ENCODE data around the gene CDH23. TPM values are rescaled to one million over a fixed set of nuclear protein-coding genes. Genes with fewer than 3 reads are reported as not detected.

CDH23 gene
- total RNA-seq, 2 donors from 2014 or later = 28.5 to 58.7 TPM

- ATAC-seq = no peak
- WGBS, 2 donors = 83% methylated on average over 12 of the region's 14 CpGs; no CpG with 5 or more reads in 1 of the 2 donors
- no peak overlapping the region for H3K27ac ChIP-seq
- H3K4me1 ChIP-seq = no peaks in the 10 kb centered on the region
- H3K27me3 ChIP-seq = no peaks in the 10 kb centered on the region
- TF ChIP-seq CTCF (IDR thresholded peaks at IDR 0.05) = no peak
- TF ChIP-seq POLR2A (IDR thresholded peaks at IDR 0.05) = no peak
- no peak overlapping the region for H3K4me3 ChIP-seq
- no peaks in the 10 kb centered on the region for H3K9me3 ChIP-seq
- H3K36me3 ChIP-seq (replicated peaks in 1 of 2; ENCODE audit: insufficient read depth in 1 of 2, low read depth in 2 of 2) = no peaks in the 10 kb centered on the region
- intact Hi-C loops (cut with DNase I) = no loop called here
- no peak for DNase-seq
These were observed 55.0 kb downstream of the CDH23 start for GRCh38 chr10:71451754-71452153.

GRCh38 chr10:71453186-71453585 is 56.5 kb downstream of the CDH23 start:
- ATAC-seq = no peak
- DNase-seq = no peak
- H3K4me3 ChIP-seq = no peak overlapping the region
- H3K9me3 ChIP-seq = no peaks in the 10 kb centered on the region
- no peak overlapping the region for H3K27ac ChIP-seq
- H3K36me3 ChIP-seq (replicated peaks in 1 of 2; ENCODE audit: insufficient read depth in 1 of 2, low read depth in 2 of 2) = no peaks in the 10 kb centered on the region
- no peaks in the 10 kb centered on the region for H3K4me1 ChIP-seq
- intact Hi-C loops (cut with DNase I) = no loop called here
- 64 to 72% methylated on average over 11 of the region's 12 CpGs for WGBS, 2 donors
- H3K27me3 ChIP-seq = no peaks in the 10 kb centered on the region
- no peak for TF ChIP-seq POLR2A (IDR thresholded peaks at IDR 0.05)
- no peak for TF ChIP-seq CTCF (IDR thresholded peaks at IDR 0.05)

- Histone ChIP-seq H3K4me3 (no peak overlapping the region), H3K4me1 (no peaks in the 10 kb centered on the region), H3K9me3 (no peaks in the 10 kb centered on the region), H3K27ac (no peak overlapping the region), H3K36me3 (replicated peaks in 1 of 2; ENCODE audit: insufficient read depth in 1 of 2, low read depth in 2 of 2) (no peaks in the 10 kb centered on the region), H3K27me3 (no peaks in the 10 kb centered on the region)
- WGBS, 2 donors = 75 to 76% methylated on average over 5 of the region's 5 CpGs
- intact Hi-C loops (cut with DNase I) = no loop called here
- TF ChIP-seq POLR2A (IDR thresholded peaks at IDR 0.05) (no peak), CTCF (IDR thresholded peaks at IDR 0.05) (no peak)
- ATAC-seq (no peak), DNase-seq (no peak)
These were observed 57.6 kb downstream of the CDH23 start for GRCh38 chr10:71454347-71454746.

GRCh38 chr10:71455035-71455434 is 58.3 kb downstream of the CDH23 start:
- 47 to 54% methylated on average over 2 of the region's 2 CpGs for WGBS, 2 donors
- intact Hi-C loops (cut with DNase I) = no loop called here

More at GRCh38 chr10:71455035-71455434, 58.3 kb downstream of the CDH23 start:
- Histone ChIP-seq H3K4me1 (no peaks in the 10 kb centered on the region), H3K27me3 (no peaks in the 10 kb centered on the region), H3K27ac (no peak overlapping the region), H3K36me3 (replicated peaks in 1 of 2; ENCODE audit: insufficient read depth in 1 of 2, low read depth in 2 of 2) (no peaks in the 10 kb centered on the region), H3K4me3 (no peak overlapping the region), H3K9me3 (no peaks in the 10 kb centered on the region)
- TF ChIP-seq POLR2A (IDR thresholded peaks at IDR 0.05) (no peak), CTCF (IDR thresholded peaks at IDR 0.05) (no peak)
- no peak for DNase-seq
- ATAC-seq = no peak
